Neural progenitor cell (in vitro differentiated cells): ENCODE results near the gene HS3ST3A1. TPM values are rescaled to one million over a fixed set of nuclear protein-coding genes. Genes with fewer than 3 reads are reported as not detected.

ENCODE experiments used
- DNase-seq: peaks from one replicate; pipeline ENCODE4 v3.0.0-alpha.2; 2016; ENCODE audit warnings: low spot score
- H2AFZ ChIP-seq: fragments of 200-600 bp; sonication (generic); replicated peaks from 2 replicates; pipeline ENCODE4 v1.6.1; 2016; ENCODE audit warnings: antibody characterized with exemption
- H3F3A ChIP-seq: fragments of 200-600 bp; sonication (generic); 2 replicates; pipeline ENCODE4 v1.6.1; 2016; ENCODE audit warnings: antibody characterized with exemption, low read depth
- H3K27ac ChIP-seq: fragments of 200-600 bp; sonication (generic); 2 replicates; pipeline ENCODE4 v1.5.1; 2016; ENCODE audit warnings: mild to moderate bottlenecking
- H3K27me3 ChIP-seq: fragments of 200-600 bp; sonication (generic); 2 replicates; pipeline ENCODE4 v1.6.1; 2016; ENCODE audit warnings: mild to moderate bottlenecking, moderate library complexity
- H3K36me3 ChIP-seq: fragments of 200-600 bp; sonication (generic); 2 replicates; pipeline ENCODE4 v1.5.1; 2016
- H3K4me1 ChIP-seq: fragments of 200-600 bp; sonication (generic); 2 replicates; pipeline ENCODE4 v1.6.1; 2016; ENCODE audit warnings: mixed run types
- H3K4me2 ChIP-seq: fragments of 200-600 bp; sonication (generic); 2 replicates; pipeline ENCODE4 v1.6.1; 2016
- H3K4me3 ChIP-seq: fragments of 200-600 bp; sonication (generic); 2 replicates; pipeline ENCODE4 v1.5.1; 2016
- H3K79me2 ChIP-seq: fragments of 200-600 bp; sonication (generic); 2 replicates; pipeline ENCODE4 v1.6.1; 2016; ENCODE audit warnings: low read depth
- H3K9ac ChIP-seq: fragments of 200-600 bp; sonication (generic); 2 replicates; pipeline ENCODE4 v1.6.1; 2016
- H3K9me3 ChIP-seq: fragments of 200-600 bp; sonication (generic); 2 replicates; pipeline ENCODE4 v1.5.1; 2016; ENCODE audit warnings: low read depth
- H4K20me1 ChIP-seq: fragments of 200-600 bp; sonication (generic); 2 replicates; pipeline ENCODE4 v1.6.1; 2016; ENCODE audit warnings: low read depth
- H3K27ac Mint-ChIP-seq: 3 replicates; pipeline ENCODE4 v1.8.0; 2021; ENCODE audit warnings: mixed read lengths
- H3K27me3 Mint-ChIP-seq: 2 replicates; pipeline ENCODE4 v1.8.0; 2022; ENCODE audit warnings: low read depth, mild to moderate bottlenecking, inconsistent platforms, moderate library complexity, mixed read lengths; ENCODE audit not compliant: insufficient read depth
- H3K36me3 Mint-ChIP-seq: 3 replicates; pipeline ENCODE4 v1.8.0; 2021; ENCODE audit warnings: mixed read lengths
- H3K4me1 Mint-ChIP-seq: 3 replicates; pipeline ENCODE4 v1.8.0; 2021; ENCODE audit warnings: mixed read lengths
- H3K4me3 Mint-ChIP-seq: 3 replicates; pipeline ENCODE4 v1.8.0; 2021; ENCODE audit warnings: mild to moderate bottlenecking, moderate library complexity, mixed read lengths
- H3K9me3 Mint-ChIP-seq: 3 replicates; pipeline ENCODE4 v1.8.0; 2020; ENCODE audit warnings: mixed read lengths
- EZH2 ChIP-seq: fragments of 200-600 bp; sonication (generic); IDR thresholded peaks from 2 replicates; pipeline ENCODE4 v1.6.1; 2017; ENCODE audit warnings: antibody characterized with exemption, mild to moderate bottlenecking, moderate library complexity
- EZH2phosphoT487 ChIP-seq: fragments of 200-600 bp; sonication (generic); IDR thresholded peaks from 2 replicates; pipeline ENCODE4 v1.6.1; 2017; ENCODE audit warnings: antibody characterized with exemption
- total RNA-seq: library from RNA; depleted of rRNA; stranded (reverse); fragments of >200 nt; gene quantifications from 2 replicates; pipeline ENCODE4 v1.2.3, GENCODE V29; 2015; ENCODE audit warnings: low replicate concordance
- TF ChIP-seq, protein P1 (sequence below): fragments of 200-600 bp; sonication (generic); IDR thresholded peaks from 2 replicates; pipeline ENCODE4 v1.5.1; 2017; ENCODE audit warnings: antibody characterized with exemption, mild to moderate bottlenecking

The HS3ST3A1 gene
- total RNA-seq, 1 donor from 2014 or later, result 3.0 TPM

DNA sequence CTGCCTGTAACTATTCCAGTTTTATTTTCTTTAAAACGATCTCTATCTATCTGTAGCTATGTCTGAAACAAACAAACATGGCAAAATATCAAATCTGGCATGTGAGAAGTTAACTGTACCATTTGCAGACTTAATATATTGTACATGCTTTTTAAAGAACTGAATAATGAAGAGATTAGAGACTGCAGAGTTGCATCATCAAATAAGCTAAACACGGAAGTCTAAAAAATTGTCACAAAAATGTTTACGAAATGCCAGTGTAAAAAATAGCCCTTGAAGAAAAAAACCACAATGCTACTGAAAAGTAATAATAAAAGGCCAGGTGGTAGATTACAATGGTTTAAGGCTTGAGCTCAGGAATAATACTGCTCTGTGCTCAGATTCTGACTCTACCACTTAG lies 43.1 kb downstream of the HS3ST3A1 start:
- Histone ChIP-seq H3K9me3 (no peaks in the 10 kb centered on the region), H3K27me3 (no peaks in the 10 kb centered on the region), H3K36me3 (no peaks in the 10 kb centered on the region), H4K20me1 (no peaks in the 10 kb centered on the region), H3K4me2 (no peak overlapping the region), H3K4me1 (no peaks in the 10 kb centered on the region), H2AFZ (no peak overlapping the region), H3F3A (no peaks in the 10 kb centered on the region), H3K4me3 (no peak overlapping the region), H3K79me2 (no peaks in the 10 kb centered on the region), H3K9ac (no peak overlapping the region), H3K27ac (no peak overlapping the region)
- Mint-ChIP-seq H3K4me3 (no peak overlapping the region), H3K27me3 (peaks cover 3% of the 10 kb centered on the region), H3K9me3 (no peaks in the 10 kb centered on the region), H3K27ac (no peak overlapping the region), H3K4me1 (peaks cover 4% of the 10 kb centered on the region), H3K36me3 (peaks cover 3% of the 10 kb centered on the region)
- no peak for DNase-seq
- no peak for TF ChIP-seq EZH2phosphoT487
- TF ChIP-seq EZH2, result no peak
- TF ChIP-seq, protein P1, sequence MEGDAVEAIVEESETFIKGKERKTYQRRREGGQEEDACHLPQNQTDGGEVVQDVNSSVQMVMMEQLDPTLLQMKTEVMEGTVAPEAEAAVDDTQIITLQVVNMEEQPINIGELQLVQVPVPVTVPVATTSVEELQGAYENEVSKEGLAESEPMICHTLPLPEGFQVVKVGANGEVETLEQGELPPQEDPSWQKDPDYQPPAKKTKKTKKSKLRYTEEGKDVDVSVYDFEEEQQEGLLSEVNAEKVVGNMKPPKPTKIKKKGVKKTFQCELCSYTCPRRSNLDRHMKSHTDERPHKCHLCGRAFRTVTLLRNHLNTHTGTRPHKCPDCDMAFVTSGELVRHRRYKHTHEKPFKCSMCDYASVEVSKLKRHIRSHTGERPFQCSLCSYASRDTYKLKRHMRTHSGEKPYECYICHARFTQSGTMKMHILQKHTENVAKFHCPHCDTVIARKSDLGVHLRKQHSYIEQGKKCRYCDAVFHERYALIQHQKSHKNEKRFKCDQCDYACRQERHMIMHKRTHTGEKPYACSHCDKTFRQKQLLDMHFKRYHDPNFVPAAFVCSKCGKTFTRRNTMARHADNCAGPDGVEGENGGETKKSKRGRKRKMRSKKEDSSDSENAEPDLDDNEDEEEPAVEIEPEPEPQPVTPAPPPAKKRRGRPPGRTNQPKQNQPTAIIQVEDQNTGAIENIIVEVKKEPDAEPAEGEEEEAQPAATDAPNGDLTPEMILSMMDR, result no peak

DNA sequence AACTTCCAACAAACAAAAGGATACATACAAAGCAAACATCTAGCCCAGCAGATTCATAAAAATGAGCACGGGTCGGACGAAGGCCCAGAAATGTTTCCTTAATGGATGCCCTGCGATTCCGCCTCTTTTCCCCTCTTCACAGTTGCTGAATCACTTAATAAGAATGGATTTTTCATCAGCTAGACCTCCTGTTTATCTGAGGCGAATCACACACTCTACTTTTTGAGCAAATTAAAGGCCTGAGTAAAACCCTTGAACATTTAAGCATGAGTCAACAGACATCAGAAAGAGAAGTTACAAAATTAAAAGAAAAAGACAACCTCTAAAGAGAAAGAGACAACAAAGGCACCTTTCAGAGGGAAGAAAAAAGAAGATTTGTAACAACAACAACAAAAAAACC lies 44.7 kb downstream of the HS3ST3A1 start:
- TF ChIP-seq, protein P1, result no peak
- no peak for TF ChIP-seq EZH2
- no peak for TF ChIP-seq EZH2phosphoT487

DNA sequence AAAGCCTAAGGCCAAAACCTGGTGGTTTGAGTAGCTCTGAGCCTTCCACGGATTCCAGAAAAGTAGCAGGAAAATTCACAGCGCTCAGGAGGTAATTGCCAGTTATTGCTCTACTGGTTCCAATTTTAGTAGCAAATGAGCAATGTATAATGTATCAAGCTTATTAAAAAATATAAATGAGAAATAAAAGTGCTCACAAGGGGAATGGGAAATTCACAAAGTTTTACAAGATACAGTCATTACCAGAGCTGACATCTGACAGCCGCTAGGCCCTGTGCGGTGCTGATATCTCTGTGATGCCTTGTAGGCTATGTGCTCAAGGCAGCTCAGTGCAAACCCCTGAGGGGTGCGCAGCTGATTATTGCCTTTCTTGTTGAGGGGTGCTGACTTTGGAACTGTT lies 47.5 kb downstream of the HS3ST3A1 start:
- no peak overlapping the region for H3K27ac ChIP-seq
- H3F3A ChIP-seq, result no peaks in the 10 kb centered on the region
- Mint-ChIP-seq H3K4me1 (no peaks in the 10 kb centered on the region), H3K4me3 (no peak overlapping the region), H3K27ac (no peak overlapping the region), H3K9me3 (peaks cover 8% of the 10 kb centered on the region), H3K36me3 (peaks cover 17% of the 10 kb centered on the region), H3K27me3 (peaks cover 3% of the 10 kb centered on the region)
- no peaks in the 10 kb centered on the region for H3K36me3 ChIP-seq
- no peak overlapping the region for H3K9ac ChIP-seq
- no peak for TF ChIP-seq EZH2phosphoT487
- TF ChIP-seq, protein P1, result no peak
- no peak for TF ChIP-seq EZH2
- no peaks in the 10 kb centered on the region for H3K9me3 ChIP-seq
- H2AFZ ChIP-seq, result no peak overlapping the region
- no peaks in the 10 kb centered on the region for H4K20me1 ChIP-seq
- no peaks in the 10 kb centered on the region for H3K4me1 ChIP-seq
- DNase-seq, result no peak
- no peaks in the 10 kb centered on the region for H3K27me3 ChIP-seq
- no peak overlapping the region for H3K4me2 ChIP-seq
- no peaks in the 10 kb centered on the region for H3K79me2 ChIP-seq
- H3K4me3 ChIP-seq, result no peak overlapping the region

More for the DNA sequence above, 44.7 kb downstream of the HS3ST3A1 start:
- Histone ChIP-seq H3K4me2 (no peak overlapping the region), H3K79me2 (no peaks in the 10 kb centered on the region), H3K4me1 (no peaks in the 10 kb centered on the region), H3K4me3 (no peak overlapping the region), H3F3A (no peaks in the 10 kb centered on the region), H3K36me3 (no peaks in the 10 kb centered on the region), H2AFZ (no peak overlapping the region), H3K27ac (no peak overlapping the region), H3K9me3 (no peaks in the 10 kb centered on the region), H3K9ac (no peak overlapping the region), H4K20me1 (no peaks in the 10 kb centered on the region), H3K27me3 (no peaks in the 10 kb centered on the region)
- H3K36me3 Mint-ChIP-seq, result peaks cover 3% of the 10 kb centered on the region
- no peak for DNase-seq
- peaks cover 3% of the 10 kb centered on the region for H3K27me3 Mint-ChIP-seq
- peaks cover 1% of the 10 kb centered on the region for H3K9me3 Mint-ChIP-seq
- peak overlapping the region; percentile 17 for H3K27ac Mint-ChIP-seq
- H3K4me3 Mint-ChIP-seq, result no peak overlapping the region
- H3K4me1 Mint-ChIP-seq, result no peaks in the 10 kb centered on the region
